Fibroblast of villous mesenchyme (primary cell): ENCODE measurements around the gene CAPSL. TPM values are rescaled to one million over a fixed set of nuclear protein-coding genes. Genes with fewer than 3 reads are reported as not detected.

Source experiments
- DNase-seq: peaks from one replicate; pipeline ENCODE4 v3.0.0-alpha.2; 2010; ENCODE audit warnings: low read depth
- H3K4me3 ChIP-seq: 2 replicates; pipeline ENCODE4 v1.5.1; 2011; ENCODE audit warnings: low read depth, mild to moderate bottlenecking, low read length
- small RNA-seq: library from RNA; depleted of rRNA; stranded (forward); fragments of <200 nt; gene quantifications from one replicate; pipeline ENCODE3, GENCODE V24; 2012
- total RNA-seq: library from RNA; depleted of rRNA; stranded (reverse); fragments of >200 nt; gene quantifications from 2 replicates; pipeline ENCODE4 v1.2.3, GENCODE V29; 2012
- TF ChIP-seq, protein P1 (sequence below): IDR thresholded peaks from 2 replicates; pipeline ENCODE4 v1.5.1; 2012; ENCODE audit warnings: low read depth, mild to moderate bottlenecking, low read length; ENCODE audit not compliant: insufficient read depth

CAPSL gene
- total RNA-seq, 1 donor, result 0.43 TPM

DNA sequence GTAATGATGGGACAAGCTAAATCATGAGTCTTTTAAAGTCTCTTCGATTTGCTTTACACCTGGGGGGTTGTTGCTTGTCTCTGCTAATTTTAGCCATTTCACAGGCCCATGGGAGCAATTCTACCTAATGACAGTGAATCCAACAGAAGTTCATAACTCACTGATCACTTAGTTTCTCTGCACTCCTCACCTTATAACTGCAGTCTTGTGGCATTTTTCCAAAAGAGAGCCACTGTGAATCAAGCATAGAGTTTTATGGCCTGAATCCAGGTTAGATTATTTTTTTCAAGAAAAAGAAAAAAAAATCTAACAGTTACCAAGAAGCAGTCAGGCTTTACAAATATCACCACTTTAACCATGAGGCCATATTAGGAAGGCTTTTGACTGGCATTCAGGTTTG lies 83.2 kb downstream of the CAPSL start:
- DNase-seq, result no peak
- TF ChIP-seq, protein P1, sequence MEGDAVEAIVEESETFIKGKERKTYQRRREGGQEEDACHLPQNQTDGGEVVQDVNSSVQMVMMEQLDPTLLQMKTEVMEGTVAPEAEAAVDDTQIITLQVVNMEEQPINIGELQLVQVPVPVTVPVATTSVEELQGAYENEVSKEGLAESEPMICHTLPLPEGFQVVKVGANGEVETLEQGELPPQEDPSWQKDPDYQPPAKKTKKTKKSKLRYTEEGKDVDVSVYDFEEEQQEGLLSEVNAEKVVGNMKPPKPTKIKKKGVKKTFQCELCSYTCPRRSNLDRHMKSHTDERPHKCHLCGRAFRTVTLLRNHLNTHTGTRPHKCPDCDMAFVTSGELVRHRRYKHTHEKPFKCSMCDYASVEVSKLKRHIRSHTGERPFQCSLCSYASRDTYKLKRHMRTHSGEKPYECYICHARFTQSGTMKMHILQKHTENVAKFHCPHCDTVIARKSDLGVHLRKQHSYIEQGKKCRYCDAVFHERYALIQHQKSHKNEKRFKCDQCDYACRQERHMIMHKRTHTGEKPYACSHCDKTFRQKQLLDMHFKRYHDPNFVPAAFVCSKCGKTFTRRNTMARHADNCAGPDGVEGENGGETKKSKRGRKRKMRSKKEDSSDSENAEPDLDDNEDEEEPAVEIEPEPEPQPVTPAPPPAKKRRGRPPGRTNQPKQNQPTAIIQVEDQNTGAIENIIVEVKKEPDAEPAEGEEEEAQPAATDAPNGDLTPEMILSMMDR, result no peak

More for the DNA sequence above, 83.2 kb downstream of the CAPSL start:
- H3K4me3 ChIP-seq, result no peak overlapping the region

Small RNA genes within 50 kb of the gene (small RNA-seq; reads per million reads assigned to genes)
- gene AC112204.1, result not detected

Other genes with a start within 250 kb of the CAPSL start
- 12.9 and 74.7 TPM in 2 replicates for gene IL7R, start 81.7 kb downstream of the CAPSL start, total RNA-seq
- gene UGT3A1, start 52.8 kb upstream of the CAPSL start, total RNA-seq, result not detected in 2 replicates
- gene UGT3A2, start 128.3 kb upstream of the CAPSL start, total RNA-seq, result not detected in 2 replicates
- gene LMBRD2, start 213.3 kb upstream of the CAPSL start, total RNA-seq, result 12.9 and 23.7 TPM in 2 replicates
- gene SKP2, start 213.5 kb upstream of the CAPSL start, total RNA-seq, result 36.7 and 142 TPM in 2 replicates